ENCODE measurements around the gene FHOD3.

FHOD3 gene

GRCh38 chr18:36655930-36656329 lies 358.4 kb downstream of the FHOD3 start (continued):
- TF ChIP-seq ZNF449 (tag by site-specific recombination; IDR thresholded peaks at IDR 0.05) (no peak), BCL11A (tag by site-specific recombination; IDR thresholded peaks at IDR 0.05; ENCODE audit: low read depth) (no peak), ZNF223 (tag by site-specific recombination; IDR thresholded peaks at IDR 0.05) (no peak), ZNF16 (tag by site-specific recombination; IDR thresholded peaks at IDR 0.05; ENCODE audit: low read depth) (no peak), SETDB1 (IDR thresholded peaks at IDR 0.05; ENCODE audit: insufficient read length, low read length) (no peak)

DNA sequence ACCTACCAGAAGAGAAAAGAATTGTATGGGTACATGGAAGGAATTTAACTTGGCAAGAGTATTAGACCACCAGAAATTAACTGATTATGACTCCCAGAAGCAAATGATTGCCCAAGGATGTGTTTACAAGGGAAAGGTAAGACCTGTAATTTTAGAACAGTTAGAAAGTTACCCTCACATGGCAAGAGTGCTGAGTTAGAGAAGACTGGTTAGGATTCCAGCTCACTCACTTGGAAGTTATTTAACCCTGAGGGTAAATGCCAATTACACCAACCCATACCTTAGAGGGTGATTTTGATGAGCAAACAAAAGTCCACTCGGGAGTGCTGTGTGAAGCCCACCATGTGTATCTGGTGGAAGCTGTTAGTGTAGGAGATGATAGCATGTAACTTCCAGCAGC lies 361.1 kb downstream of the FHOD3 start:
- ChIA-PET POLR2A (no interaction called here), CTCF (interaction anchor here (0.7 kb wide), 1 partner anchor 34 kb away, joined by 4 read pairs; no protein-coding TSS in a partner anchor)
- H3K4me3 ChIP-seq (ENCODE audit: low read depth, low read length) = no peak overlapping the region
- no peaks in the 10 kb centered on the region for H3K36me3 ChIP-seq (ENCODE audit: control insufficient read depth in 2 of 2, insufficient read depth in 1 of 2, low read length in 2 of 2)
- H3K9me3 ChIP-seq (ENCODE audit: control insufficient read depth, insufficient read depth, low read depth, low read length) = no peaks in the 10 kb centered on the region
- no peaks in the 10 kb centered on the region for H3K4me1 ChIP-seq (ENCODE audit: control insufficient read depth, insufficient read depth, low read length)
- TF ChIP-seq ZNF426 (tag by site-specific recombination; IDR thresholded peaks at IDR 0.05) (no peak), MZF1 (tag by site-specific recombination; IDR thresholded peaks at IDR 0.05; ENCODE audit: borderline replicate concordance) (no peak), ZNF654 (tag by site-specific recombination; IDR thresholded peaks at IDR 0.05; ENCODE audit: low read depth) (no peak), ZBTB10 (tag by site-specific recombination; IDR thresholded peaks at IDR 0.05) (no peak), KLF8 (tag by site-specific recombination; IDR thresholded peaks at IDR 0.05) (no peak), ZNF558 (tag by site-specific recombination; IDR thresholded peaks at IDR 0.05) (no peak), ZFP37 (tag by site-specific recombination; IDR thresholded peaks at IDR 0.05) (no peak), ZNF292 (tag by site-specific recombination; IDR thresholded peaks at IDR 0.05; ENCODE audit: borderline replicate concordance, low read depth) (no peak), ZNF146 (tag by site-specific recombination; IDR thresholded peaks at IDR 0.05) (no peak), HOXA7 (CRISPR knock-in tag; IDR thresholded peaks at IDR 0.05; ENCODE audit: borderline replicate concordance) (no peak), ZNF747 (tag by site-specific recombination; IDR thresholded peaks at IDR 0.05) (no peak), ZNF521 (tag by site-specific recombination; IDR thresholded peaks at IDR 0.05) (no peak), SETDB1 (IDR thresholded peaks at IDR 0.05; ENCODE audit: insufficient read length, low read length) (no peak), ZNF335 (tag by site-specific recombination; conservative IDR thresholded peaks at IDR 0.05) (no peak), PRDM1 (tag by site-specific recombination; IDR thresholded peaks at IDR 0.05) (no peak)
- H3K27ac ChIP-seq (ENCODE audit: extremely low read depth, low read depth, low read length) = no peak overlapping the region

DNA sequence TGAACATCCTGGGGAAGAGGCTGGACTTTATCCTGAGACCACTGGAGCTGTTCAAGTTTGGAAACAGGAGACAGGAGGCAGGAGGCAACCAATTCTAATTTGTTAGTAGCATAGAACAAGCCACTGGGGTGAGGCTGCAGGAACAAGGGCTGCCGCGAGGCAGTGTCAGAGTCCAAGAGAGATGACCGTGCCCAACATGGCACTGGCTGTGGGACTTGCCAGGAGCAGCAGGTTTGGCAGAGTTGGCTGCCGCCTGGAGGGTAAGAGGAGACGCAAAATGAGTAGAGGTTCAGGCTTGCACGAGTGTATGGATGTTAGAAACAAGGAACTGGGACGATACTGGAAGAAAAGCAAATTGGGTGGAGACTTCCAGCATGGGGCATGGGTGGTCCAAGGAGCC lies 362.8 kb downstream of the FHOD3 start:
- Histone ChIP-seq H3K9me3 (ENCODE audit: control insufficient read depth, insufficient read depth, low read depth, low read length) (no peaks in the 10 kb centered on the region), H3K27ac (ENCODE audit: extremely low read depth, low read depth, low read length) (no peak overlapping the region), H3K4me3 (ENCODE audit: low read depth, low read length) (no peak overlapping the region), H3K4me1 (ENCODE audit: control insufficient read depth, insufficient read depth, low read length) (no peaks in the 10 kb centered on the region), H3K36me3 (ENCODE audit: control insufficient read depth in 2 of 2, insufficient read depth in 1 of 2, low read length in 2 of 2) (no peaks in the 10 kb centered on the region)
- CTCF ChIA-PET = no interaction called here
- POLR2A ChIA-PET = no interaction called here
- TF ChIP-seq ZNF311 (tag by site-specific recombination; IDR thresholded peaks at IDR 0.05; ENCODE audit: borderline replicate concordance) = no peak
- TF ChIP-seq ZBTB21 (tag by site-specific recombination; IDR thresholded peaks at IDR 0.05) = no peak
